Tibial artery (tissue), 4 donors: Measurements from ENCODE around the gene DGKE.

Source experiments
- DNase-seq, 2 donors: peaks; one replicate each; pipeline ENCODE4 v3.0.0-alpha.2; 2019
- H3K27ac ChIP-seq, 2 donors: fragments of 200-600 bp; sonication (generic) in 1 of 2; 1 replicate in 1 of 2; 2 replicates in 1 of 2; pipeline ENCODE4 v1.5.1; 2018 to 2019; ENCODE audit warnings: mild to moderate bottlenecking in 1 of 2
- H3K27me3 ChIP-seq, 2 donors: fragments of 200-600 bp; sonication (generic) in 1 of 2; one replicate each; pipeline versions ENCODE4 v1.5.1 to v1.6.0; 2016 to 2019
- H3K36me3 ChIP-seq, 3 donors: fragments of 200-600 bp; sonication (generic) in 2 of 3; one replicate each; pipeline ENCODE4 v1.5.1; 2016 to 2019; ENCODE audit warnings: mild to moderate bottlenecking in 2 of 3
- H3K4me1 ChIP-seq, 4 donors: fragments of 200-600 bp; sonication (generic) in 2 of 4; 1 replicate in 3 of 4; 2 replicates in 1 of 4; pipeline ENCODE4 v1.5.1; 2016 to 2019
- H3K4me3 ChIP-seq, 2 donors: fragments of 200-600 bp; sonication (generic) in 1 of 2; 1 replicate in 1 of 2; 2 replicates in 1 of 2; pipeline ENCODE4 v1.5.1; 2018 to 2019; ENCODE audit warnings: mild to moderate bottlenecking in 2 of 2
- H3K9me3 ChIP-seq, 3 donors: fragments of 200-600 bp; sonication (generic) in 1 of 3; one replicate each; pipeline ENCODE4 v1.5.1; 2016 to 2019
- CTCF ChIP-seq, 2 experiments: fragments of 200-600 bp in 1 of 2; fragments of 450-650 bp in 1 of 2; IDR thresholded peaks; one replicate each; pipeline ENCODE4 v1.5.1; 2017 to 2019; ENCODE audit warnings: antibody characterized with exemption in 2 of 2, mild to moderate bottlenecking in 1 of 2, moderate library complexity in 1 of 2
- intact Hi-C: fragments of 100-400 bp; cut with DNase I; formaldehyde crosslinking; loops from one replicate; pipeline ENCODE4 v1.15.0; 2023; ENCODE audit warnings: low total_unique reads

The DGKE gene

DNA sequence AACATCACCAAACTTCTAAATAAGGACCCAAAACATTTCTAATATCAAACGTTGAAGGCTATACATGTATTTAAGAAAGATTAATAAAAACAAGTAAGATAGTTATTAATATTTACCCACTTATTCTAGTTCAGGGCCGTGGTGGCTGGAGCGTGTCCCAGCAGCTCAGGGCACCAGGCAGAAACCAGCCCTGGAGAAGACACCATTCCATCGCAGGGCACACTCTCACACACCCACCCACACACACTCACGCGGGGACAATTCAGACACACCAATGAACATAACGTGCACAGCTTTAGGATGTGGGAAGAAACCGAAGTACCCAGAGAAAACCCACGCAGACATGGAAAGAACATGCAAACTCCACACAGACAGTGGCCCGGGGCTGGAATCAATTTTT lies 13.7 kb upstream of the DGKE start:
- intact Hi-C loops = loop anchor here (5.0 kb wide), 1 partner anchor 117 kb away; no protein-coding TSS in a partner anchor
- H3K36me3 ChIP-seq = peaks cover 0 to 4% (median 0%) of the 10 kb centered on the region in 3 donors
- H3K27ac ChIP-seq = no peak overlapping the region

GRCh38 chr17:56821847-56822534 lies 12.0 kb upstream of the DGKE start:
- intact Hi-C loops = loop anchor here (5.0 kb wide), 1 partner anchor 115 kb away; no protein-coding TSS in a partner anchor
- no peak for DNase-seq
- TF ChIP-seq CTCF (IDR thresholded peaks at IDR 0.05) = no peak
- no peaks in the 10 kb centered on the region for H3K9me3 ChIP-seq
- H3K36me3 ChIP-seq = no peaks in the 10 kb centered on the region
- peaks cover 0 to 4% (median 4%) of the 10 kb centered on the region in 4 donors for H3K4me1 ChIP-seq
- H3K4me3 ChIP-seq = no peak overlapping the region
- no peak overlapping the region for H3K27ac ChIP-seq
- H3K27me3 ChIP-seq = no peaks in the 10 kb centered on the region

More for the DNA sequence above, 13.7 kb upstream of the DGKE start:
- DNase-seq = no peak
- Histone ChIP-seq H3K4me1 (peaks cover 0 to 4% (median 4%) of the 10 kb centered on the region in 4 donors), H3K27me3 (no peaks in the 10 kb centered on the region), H3K9me3 (no peaks in the 10 kb centered on the region), H3K4me3 (no peak overlapping the region)
- TF ChIP-seq CTCF (IDR thresholded peaks at IDR 0.05) = no peak

DNA sequence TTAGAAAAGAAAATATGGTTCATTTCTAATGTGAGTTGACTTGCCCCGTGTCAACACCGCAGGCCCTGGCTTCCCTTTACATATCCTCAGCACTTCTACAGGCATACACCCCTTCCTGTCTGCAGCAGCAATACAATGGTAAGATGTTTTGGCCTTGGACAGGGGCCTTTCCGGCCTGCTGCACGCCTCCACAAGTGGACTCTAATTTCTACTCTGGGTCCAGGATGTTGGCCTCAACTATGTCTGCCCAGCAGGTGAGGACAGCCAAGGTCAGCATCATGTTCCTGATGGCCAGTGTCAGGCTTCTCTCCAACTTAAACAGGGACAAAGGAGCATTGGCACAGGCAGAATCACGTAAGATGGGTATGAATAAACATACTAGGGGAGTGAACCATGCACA lies 11.2 kb upstream of the DGKE start:
- intact Hi-C loops = loop anchor here (5.0 kb wide), 1 partner anchor 115 kb away; no protein-coding TSS in a partner anchor
- H3K9me3 ChIP-seq = no peaks in the 10 kb centered on the region
- no peak overlapping the region for H3K4me3 ChIP-seq
- no peaks in the 10 kb centered on the region for H3K36me3 ChIP-seq
- no peaks in the 10 kb centered on the region for H3K27me3 ChIP-seq
- TF ChIP-seq CTCF (IDR thresholded peaks at IDR 0.05) = no peak
- DNase-seq = no peak
- no peak overlapping the region for H3K27ac ChIP-seq
- H3K4me1 ChIP-seq = peaks cover 0 to 4% (median 4%) of the 10 kb centered on the region in 4 donors

DNA sequence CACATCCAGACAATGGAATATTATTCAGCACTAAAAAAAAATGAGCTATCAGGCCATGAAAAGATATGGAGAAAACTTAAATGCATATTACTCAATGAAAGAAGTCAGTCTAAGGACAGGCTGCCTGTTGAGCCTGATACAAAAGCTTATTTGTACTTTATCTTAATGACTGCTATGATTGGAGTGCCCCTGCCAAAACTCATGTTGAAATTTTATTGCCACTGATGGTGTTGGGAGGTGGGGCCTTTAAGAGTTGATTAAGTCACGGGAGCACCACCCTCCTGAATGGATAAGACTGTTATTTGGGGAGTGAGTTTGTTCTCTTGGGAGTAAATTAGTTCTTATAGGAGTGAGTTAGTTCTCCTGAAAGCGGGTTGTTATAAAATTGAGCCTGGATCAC lies 10.1 kb upstream of the DGKE start:
- no peaks in the 10 kb centered on the region for H3K27me3 ChIP-seq
- H3K4me3 ChIP-seq = no peak overlapping the region
- TF ChIP-seq CTCF (IDR thresholded peaks at IDR 0.05) = no peak
- H3K36me3 ChIP-seq = peaks cover 0 to 1% (median 0%) of the 10 kb centered on the region in 3 donors
- H3K9me3 ChIP-seq = no peaks in the 10 kb centered on the region
- intact Hi-C loops = loop anchor here (5.0 kb wide), 1 partner anchor 113 kb away; no protein-coding TSS in a partner anchor
- no peak overlapping the region for H3K27ac ChIP-seq
- DNase-seq = no peak
- peaks cover 0 to 4% (median 4%) of the 10 kb centered on the region in 4 donors for H3K4me1 ChIP-seq

- Histone ChIP-seq H3K4me3 (no peak overlapping the region), H3K36me3 (peaks cover 0 to 7% (median 0%) of the 10 kb centered on the region in 3 donors), H3K27me3 (no peaks in the 10 kb centered on the region), H3K4me1 (peaks cover 0 to 3% (median 1%) of the 10 kb centered on the region in 4 donors), H3K27ac (no peak overlapping the region), H3K9me3 (no peaks in the 10 kb centered on the region)
- DNase-seq = no peak
- intact Hi-C loops = loop anchor here (5.0 kb wide), 1 partner anchor 113 kb away; no protein-coding TSS in a partner anchor
- no peak for TF ChIP-seq CTCF (IDR thresholded peaks at IDR 0.05)
These were observed 9.4 kb upstream of the DGKE start for GRCh38 chr17:56824503-56824902.
